OCI-LY7 (cell line): ENCODE data around the gene CDK2.

Source experiments
- EZH2phosphoT487 ChIP-seq: fragments of 200-600 bp; sonication (generic); IDR thresholded peaks from 2 replicates; pipeline ENCODE4 v1.6.1; 2018; ENCODE audit warnings: low read depth, borderline replicate concordance, mild to moderate bottlenecking, mixed run types, antibody characterized with exemption, low read length, moderate library complexity, mixed read lengths
- TF ChIP-seq, protein P1 (sequence below): fragments of 200-600 bp; sonication (generic); conservative IDR thresholded peaks from 2 replicates; pipeline ENCODE4 v1.5.1; 2014; ENCODE audit warnings: mild to moderate bottlenecking, antibody characterized with exemption, low read length, moderate library complexity, mixed read lengths

DNA sequence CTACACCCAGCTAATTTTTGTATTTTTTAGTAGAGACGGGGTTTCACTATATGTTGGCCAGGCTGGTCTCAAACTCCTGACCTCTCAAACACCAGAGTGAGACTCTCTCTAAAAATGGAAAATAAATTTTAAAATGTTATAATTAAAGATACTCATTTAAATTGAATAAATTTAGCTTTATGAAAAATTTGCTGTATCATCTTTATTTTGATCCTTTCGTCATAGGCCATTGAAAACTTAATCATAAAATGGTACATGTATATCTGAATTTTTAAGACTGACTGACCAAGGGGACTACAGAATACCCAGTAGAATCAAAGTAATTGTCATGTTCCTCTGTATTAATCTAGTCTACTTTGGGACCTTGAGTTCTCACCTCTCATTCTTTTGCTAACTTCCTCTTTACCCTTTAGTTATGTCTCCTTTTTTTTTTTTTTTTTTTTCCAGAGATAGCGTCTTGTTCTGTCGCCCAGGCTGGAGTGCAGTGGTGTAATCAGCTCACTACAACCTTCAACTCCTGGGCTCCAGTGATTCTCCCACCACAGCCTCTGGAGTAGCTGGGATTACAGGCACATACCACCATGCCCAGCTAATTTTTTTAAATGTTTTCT is 16.7 kb downstream of the CDK2 start:
- TF ChIP-seq, protein P1, sequence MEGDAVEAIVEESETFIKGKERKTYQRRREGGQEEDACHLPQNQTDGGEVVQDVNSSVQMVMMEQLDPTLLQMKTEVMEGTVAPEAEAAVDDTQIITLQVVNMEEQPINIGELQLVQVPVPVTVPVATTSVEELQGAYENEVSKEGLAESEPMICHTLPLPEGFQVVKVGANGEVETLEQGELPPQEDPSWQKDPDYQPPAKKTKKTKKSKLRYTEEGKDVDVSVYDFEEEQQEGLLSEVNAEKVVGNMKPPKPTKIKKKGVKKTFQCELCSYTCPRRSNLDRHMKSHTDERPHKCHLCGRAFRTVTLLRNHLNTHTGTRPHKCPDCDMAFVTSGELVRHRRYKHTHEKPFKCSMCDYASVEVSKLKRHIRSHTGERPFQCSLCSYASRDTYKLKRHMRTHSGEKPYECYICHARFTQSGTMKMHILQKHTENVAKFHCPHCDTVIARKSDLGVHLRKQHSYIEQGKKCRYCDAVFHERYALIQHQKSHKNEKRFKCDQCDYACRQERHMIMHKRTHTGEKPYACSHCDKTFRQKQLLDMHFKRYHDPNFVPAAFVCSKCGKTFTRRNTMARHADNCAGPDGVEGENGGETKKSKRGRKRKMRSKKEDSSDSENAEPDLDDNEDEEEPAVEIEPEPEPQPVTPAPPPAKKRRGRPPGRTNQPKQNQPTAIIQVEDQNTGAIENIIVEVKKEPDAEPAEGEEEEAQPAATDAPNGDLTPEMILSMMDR = no peak
- no peak for TF ChIP-seq EZH2phosphoT487
